ENCODE results near the gene MIA3. TPM values are rescaled to one million over a fixed set of nuclear protein-coding genes. Genes with fewer than 3 reads are reported as not detected.

The MIA3 gene
- total RNA-seq, 6 experiments from 2014 or later = 55.6 to 68.3 (median 62.1) TPM

- peaks cover 15% of the 10 kb centered on the region for H3K36me3 Mint-ChIP-seq (ENCODE audit: low read depth)
- no peaks in the 10 kb centered on the region for H3K27me3 Mint-ChIP-seq (ENCODE audit: insufficient read depth)
- peak overlapping the region; percentile 98 for H3K4me3 Mint-ChIP-seq
- DNase-seq = peak; percentile 17
- peak overlapping the region; percentile 99 for H3K27ac Mint-ChIP-seq
- H3K9me3 Mint-ChIP-seq = no peaks in the 10 kb centered on the region
- no peak for TF ChIP-seq CTCF (IDR thresholded peaks at IDR 0.05)
- H3K4me1 Mint-ChIP-seq (ENCODE audit: low read depth) = peaks cover 41% of the 10 kb centered on the region
Measured at GRCh38 chr1:222643606-222643937, 25.7 kb downstream of the MIA3 start.

GRCh38 chr1:222643938-222644635, 26.2 kb downstream of the MIA3 start:
- peak; percentile 99 for DNase-seq
- peaks cover 10% of the 10 kb centered on the region for H3K36me3 Mint-ChIP-seq (ENCODE audit: low read depth)
- H3K9me3 Mint-ChIP-seq = no peaks in the 10 kb centered on the region
- peaks cover 41% of the 10 kb centered on the region for H3K4me1 Mint-ChIP-seq (ENCODE audit: low read depth)
- no peaks in the 10 kb centered on the region for H3K27me3 Mint-ChIP-seq (ENCODE audit: insufficient read depth)
- H3K27ac Mint-ChIP-seq = peak overlapping the region; percentile 99
- TF ChIP-seq CTCF (IDR thresholded peaks at IDR 0.05) = no peak
- H3K4me3 Mint-ChIP-seq = peak overlapping the region; percentile 98

- no peak for TF ChIP-seq CTCF (IDR thresholded peaks at IDR 0.05)
- Mint-ChIP-seq H3K36me3 (ENCODE audit: low read depth) (peaks cover 6% of the 10 kb centered on the region; the same call in 1 of the 2 replicates), H3K27me3 (ENCODE audit: insufficient read depth) (no peaks in the 10 kb centered on the region), H3K27ac (peak overlapping the region; percentile 99), H3K9me3 (no peaks in the 10 kb centered on the region), H3K4me3 (peak overlapping the region; percentile 98), H3K4me1 (ENCODE audit: low read depth) (peaks cover 41% of the 10 kb centered on the region)
- DNase-seq = no peak
Measured at GRCh38 chr1:222644636-222644980, 26.7 kb downstream of the MIA3 start.

GRCh38 chr1:222652676-222653075, 34.8 kb downstream of the MIA3 start:
- no peaks in the 10 kb centered on the region for H3K27me3 Mint-ChIP-seq (ENCODE audit: insufficient read depth)
- no peak for TF ChIP-seq CTCF (IDR thresholded peaks at IDR 0.05)
- H3K4me1 Mint-ChIP-seq (ENCODE audit: low read depth) = no peaks in the 10 kb centered on the region
- H3K4me3 Mint-ChIP-seq = no peak overlapping the region
- no peak for DNase-seq
- H3K36me3 Mint-ChIP-seq (ENCODE audit: low read depth) = peaks cover 25% of the 10 kb centered on the region
- H3K27ac Mint-ChIP-seq = no peak overlapping the region
- no peaks in the 10 kb centered on the region for H3K9me3 Mint-ChIP-seq

- DNase-seq = no peak
- Mint-ChIP-seq H3K27me3 (ENCODE audit: insufficient read depth) (no peaks in the 10 kb centered on the region), H3K36me3 (ENCODE audit: low read depth) (peaks cover 28% of the 10 kb centered on the region), H3K9me3 (no peaks in the 10 kb centered on the region), H3K27ac (no peak overlapping the region), H3K4me1 (ENCODE audit: low read depth) (no peaks in the 10 kb centered on the region), H3K4me3 (no peak overlapping the region)
- TF ChIP-seq CTCF (IDR thresholded peaks at IDR 0.05) = no peak
Measured at GRCh38 chr1:222653178-222653827, 35.4 kb downstream of the MIA3 start.

All from HFFc6 (cell line).